Inferior parietal cortex (tissue), 1 donor: ENCODE data around the gene SLC22A23.

Experiments used
- DNase-seq: peaks from one replicate; pipeline ENCODE4 v3.0.0-alpha.2; 2016; ENCODE audit errors: extremely low spot score

SLC22A23 gene

DNA sequence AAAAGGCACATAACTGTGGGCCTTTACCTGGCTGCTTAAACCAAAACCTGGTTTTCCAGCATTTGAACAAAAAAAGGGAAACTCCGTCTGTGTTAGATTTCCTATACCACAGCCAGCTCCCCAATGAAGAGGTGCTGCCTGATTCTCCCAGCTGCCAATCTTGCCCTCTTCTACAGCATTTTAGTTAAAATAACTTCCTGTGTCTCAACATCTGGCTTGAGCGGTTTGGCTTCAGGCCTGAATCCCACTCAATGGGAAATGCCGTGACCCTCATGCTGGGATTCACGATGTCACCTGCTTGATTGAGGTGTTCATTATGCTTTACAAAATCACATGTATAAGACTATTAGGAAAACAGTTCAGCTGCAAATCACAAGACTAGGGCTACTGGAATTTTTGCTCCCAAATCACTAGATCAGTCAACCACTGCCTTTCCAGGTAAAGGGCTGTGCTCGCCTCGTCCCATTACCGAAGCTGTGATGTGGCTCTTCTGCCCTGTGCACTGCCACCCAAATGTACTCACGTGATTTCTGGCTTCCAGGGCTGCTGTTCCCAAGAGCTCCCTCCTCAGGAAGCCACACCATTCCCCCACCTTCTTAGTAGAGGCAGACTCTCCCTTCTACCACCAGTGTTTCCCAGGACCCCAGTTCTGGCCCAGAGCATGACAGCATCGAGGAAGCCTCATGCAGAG, 103.5 kb downstream of the SLC22A23 start:
- no peak for DNase-seq

DNA sequence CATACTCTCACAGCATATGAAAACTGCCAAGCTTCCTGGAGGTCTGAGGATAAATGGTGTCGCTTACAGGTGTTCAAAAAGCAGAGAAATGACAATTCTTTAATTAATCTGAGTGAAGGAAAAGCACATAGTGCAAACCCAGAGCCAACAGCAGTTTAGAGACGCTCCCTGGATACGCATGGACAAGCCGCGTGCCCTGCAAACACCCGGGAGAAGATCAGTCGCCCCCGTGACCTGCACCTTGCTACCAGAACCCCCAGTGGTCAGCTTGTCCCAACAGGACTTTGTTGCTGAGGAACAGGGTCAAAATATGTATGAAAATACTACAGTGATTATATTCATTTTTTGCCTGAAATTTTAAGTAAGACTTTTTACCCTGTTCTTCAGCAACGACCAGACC, 104.2 kb downstream of the SLC22A23 start:
- no peak for DNase-seq

GRCh38 chr6:3351829-3352524, 104.9 kb downstream of the SLC22A23 start:
- no peak for DNase-seq

GRCh38 chr6:3351105-3351676, 105.7 kb downstream of the SLC22A23 start:
- no peak for DNase-seq

DNA sequence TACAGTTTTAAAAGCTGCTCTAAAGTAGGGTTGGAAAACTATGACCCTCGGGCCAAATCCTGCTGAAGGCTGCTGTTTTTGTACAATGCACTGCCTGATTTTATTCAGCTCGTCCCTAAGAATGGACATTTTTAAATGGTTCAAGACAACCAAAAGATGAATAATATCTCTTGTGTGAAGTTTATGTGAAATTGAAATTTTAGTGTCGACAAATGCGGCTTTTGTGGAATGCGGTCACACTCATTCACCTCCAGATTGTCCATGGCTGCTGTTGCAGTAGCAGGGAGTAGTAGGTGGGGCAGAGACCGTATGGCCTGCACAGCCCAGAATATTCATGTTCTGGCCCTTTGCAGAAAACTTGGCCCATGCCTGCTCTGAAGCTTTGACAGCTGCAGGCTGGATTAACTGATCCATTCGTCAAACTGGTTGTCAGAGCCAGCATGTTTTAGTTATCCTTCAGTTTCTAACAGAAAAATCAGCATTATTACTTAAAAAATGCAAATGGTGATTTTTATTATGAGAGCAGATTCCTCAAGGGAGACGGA, 106.5 kb downstream of the SLC22A23 start:
- DNase-seq, result no peak

DNA sequence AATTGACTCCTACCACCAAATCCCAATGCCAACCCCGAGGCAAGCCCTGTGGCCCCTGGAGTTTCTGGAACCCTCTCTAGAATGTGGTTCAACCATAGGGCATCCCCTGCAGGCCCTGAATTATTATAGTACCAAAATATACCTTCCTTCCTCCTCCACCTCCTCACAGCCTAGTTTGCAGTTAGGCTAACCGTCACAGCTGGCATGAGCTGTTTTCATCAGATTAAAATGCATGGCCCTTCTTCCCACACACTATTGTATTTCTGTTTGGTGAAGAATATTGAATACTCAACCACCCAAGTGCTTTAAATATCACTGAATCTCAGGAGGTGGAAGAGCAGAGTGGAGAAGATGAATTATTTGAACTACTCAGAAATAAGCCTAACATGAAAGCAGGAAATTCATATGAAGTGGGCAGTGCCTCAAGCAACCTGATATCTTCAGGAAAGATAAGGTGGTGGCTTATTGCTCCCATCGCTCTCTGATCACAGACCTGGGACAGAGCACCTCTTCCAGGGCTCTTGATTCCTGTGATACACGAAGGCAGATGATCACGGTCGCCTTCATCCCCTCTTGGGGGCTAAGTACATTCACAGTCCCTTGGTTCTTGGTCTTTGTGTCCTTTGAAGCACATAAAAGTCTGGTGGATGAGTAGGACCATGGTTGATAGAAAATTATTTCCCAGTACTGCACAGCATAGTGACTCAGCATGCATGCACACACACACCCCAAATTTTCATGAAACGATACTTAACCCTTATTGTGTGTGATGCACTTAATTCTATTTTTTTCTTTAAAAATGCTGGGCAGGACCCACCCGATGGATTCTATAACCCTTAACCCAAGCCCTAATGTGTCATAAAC, 107.2 kb downstream of the SLC22A23 start:
- no peak for DNase-seq

DNA sequence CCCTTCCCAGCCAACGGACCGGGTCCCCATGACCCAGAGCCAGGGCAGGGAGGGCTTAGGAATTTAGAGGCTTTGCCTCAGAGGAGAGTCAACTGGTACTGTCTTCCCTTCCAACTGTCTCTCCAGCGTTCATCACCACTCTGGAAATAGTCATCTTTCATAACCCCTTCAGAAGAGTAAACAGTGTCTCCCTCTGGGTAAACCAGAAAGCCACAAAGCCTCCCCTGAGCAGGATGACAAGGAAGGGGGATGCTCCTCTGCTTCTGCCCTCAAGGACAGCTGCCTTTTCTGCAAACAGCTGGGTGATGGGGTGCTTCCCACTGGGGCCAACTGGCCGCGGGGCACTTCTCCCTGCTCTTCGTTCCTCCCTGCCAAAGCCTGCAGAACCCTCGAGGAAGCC, 108.0 kb downstream of the SLC22A23 start:
- DNase-seq, result no peak

DNA sequence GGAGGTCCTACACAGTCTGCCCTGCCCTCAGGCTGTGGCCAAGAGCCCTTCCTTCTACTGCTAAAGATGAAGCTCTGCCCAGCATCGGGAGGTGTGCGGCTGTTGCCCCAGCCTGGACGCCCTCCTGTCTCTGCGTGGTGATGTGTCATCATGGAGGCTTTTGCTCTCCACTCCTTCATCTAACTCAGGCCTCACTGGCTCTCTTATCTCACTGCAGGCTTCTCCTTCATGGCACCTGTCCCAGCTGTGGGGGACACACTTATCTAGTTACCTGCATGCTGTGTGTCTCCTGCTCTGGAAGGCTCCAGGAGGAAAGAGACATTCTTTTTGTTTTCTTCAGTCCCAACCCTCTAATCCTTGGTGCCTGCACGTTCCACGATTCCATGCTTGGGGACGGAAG, 109.0 kb downstream of the SLC22A23 start:
- no peak for DNase-seq

DNA sequence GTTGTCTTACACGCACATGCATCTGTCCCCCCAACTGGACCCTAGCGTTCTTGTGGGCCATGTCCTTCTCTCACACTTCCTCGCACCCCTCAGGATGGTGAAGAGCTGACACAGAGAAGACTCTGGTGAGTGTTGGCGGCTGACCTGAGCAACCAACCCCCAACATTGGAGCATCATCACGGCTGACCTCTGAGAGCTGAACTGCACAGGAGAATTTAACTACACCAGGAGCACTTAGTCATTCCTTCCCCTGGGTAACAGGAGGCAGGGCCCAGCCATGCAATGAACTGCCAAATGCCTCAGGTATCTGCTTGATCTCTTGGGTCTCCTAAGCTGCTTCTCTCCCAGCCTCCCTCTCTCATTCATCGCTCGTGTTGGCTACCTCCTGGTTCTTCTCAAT, 109.6 kb downstream of the SLC22A23 start:
- no peak for DNase-seq

DNA sequence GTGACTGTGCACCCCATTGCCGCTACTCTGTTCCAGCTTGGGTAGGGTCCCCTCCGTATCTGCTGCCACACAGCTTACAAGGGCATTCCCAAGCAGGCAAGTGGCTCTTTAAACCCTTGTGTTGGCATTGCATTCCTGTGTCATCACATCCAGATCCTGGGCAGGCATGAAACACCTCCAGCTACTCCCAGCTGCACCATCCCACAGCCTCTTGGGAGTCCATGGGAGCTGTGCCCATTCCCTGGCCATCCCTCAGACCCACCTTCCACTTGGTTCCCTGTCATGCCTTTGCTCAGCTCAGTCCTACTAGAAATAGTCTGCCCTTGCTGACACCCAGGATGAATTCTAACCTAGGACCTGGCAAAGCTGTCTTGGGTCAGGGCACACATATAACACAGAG, 110.4 kb downstream of the SLC22A23 start:
- no peak for DNase-seq

DNA sequence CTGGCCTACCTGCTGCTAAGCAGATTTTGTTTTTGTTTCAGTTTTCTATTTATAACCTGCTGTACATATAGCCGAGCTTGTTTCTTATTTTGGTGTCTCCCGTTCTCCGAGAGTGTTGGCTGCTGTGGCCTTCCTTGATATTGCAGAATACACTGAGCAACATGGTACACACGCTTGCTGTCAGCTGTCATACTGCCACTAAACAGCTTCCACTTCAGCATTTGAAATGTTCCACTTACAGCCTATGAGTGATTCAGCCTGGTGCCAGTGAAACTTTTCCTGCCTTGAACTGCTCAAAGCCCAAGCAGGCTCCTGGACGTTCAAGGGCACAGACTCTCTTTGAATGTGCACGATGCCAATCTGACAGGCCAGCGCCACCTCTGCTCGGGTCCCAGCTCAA, 111.0 kb downstream of the SLC22A23 start:
- DNase-seq, result no peak

DNA sequence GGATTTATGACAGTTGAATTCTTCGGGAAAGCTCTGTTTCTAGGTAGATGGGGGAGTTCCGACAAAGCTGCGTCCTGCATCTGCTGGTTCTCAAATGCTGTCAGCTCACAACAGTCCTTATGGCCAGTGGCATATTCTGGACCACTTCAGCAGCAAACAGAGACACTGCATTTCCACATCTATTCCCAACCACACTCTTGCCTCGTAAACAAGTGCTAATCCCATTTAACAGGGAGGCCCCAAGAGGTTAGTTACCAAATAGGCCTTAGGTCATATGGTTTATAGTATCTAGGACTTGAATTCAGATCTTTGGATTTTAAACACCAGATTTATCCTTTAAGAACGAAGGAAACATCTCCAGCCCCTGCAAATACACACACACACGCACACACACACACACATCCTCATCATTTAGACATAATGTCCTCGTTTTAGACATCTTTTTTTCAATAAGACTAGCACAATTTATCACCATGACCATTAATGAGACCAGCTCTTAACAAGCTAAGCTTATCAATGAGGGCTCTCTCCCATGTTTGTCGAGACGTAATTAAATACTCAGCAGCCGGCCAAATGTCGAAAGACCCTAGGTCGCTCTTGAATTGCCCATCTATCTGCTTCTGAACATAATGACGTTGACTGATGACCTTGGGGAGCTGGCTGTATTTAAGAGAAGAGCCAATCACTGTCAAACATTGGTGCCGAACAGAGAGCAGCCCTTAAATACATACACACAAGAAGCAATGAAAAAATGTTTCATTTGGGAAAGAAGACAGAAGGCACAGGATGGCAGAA, 113.6 kb downstream of the SLC22A23 start:
- no peak for DNase-seq

DNA sequence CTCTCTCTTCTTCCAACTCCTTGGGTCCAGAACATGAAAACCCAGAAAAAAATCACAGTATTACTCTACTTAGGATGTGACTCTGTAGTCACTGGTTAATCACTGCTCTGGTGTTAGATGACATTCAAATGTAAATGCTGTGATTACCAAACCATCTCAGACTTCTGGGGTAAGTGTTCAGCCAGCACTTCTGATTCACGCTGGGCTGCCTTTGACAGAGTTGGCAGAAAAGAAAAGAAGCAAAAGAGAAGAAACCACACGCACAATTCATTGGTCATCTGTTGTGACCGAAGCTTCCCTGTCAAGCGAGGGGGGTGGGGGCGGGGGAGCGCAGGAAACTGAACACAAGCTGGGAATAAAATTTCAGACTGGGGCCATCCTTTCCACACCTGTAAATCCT, 115.4 kb downstream of the SLC22A23 start:
- DNase-seq, result no peak

GRCh38 chr6:3340894-3341293, 116.0 kb downstream of the SLC22A23 start:
- DNase-seq, result no peak

DNA sequence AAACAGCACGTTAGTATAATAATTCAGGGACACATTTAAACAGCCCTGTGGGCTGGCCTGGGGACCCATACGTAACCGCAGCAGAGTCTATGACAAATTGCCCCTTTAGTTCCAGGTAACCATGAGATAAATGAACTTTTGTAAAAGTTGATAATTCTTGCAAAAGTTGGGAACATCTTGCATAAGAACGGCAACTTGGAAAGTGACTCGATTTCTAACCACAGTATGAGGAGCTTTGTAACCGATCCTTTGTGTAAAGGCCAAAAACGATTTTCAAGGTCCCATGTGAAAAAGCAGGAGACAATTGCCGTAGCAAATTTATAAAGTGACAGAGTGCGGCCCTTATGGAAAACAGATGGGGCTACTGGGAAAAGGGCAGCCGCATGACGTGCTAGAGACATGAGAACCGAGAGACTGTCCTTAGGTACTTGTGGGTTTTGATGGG, 116.5 kb downstream of the SLC22A23 start:
- no peak for DNase-seq

DNA sequence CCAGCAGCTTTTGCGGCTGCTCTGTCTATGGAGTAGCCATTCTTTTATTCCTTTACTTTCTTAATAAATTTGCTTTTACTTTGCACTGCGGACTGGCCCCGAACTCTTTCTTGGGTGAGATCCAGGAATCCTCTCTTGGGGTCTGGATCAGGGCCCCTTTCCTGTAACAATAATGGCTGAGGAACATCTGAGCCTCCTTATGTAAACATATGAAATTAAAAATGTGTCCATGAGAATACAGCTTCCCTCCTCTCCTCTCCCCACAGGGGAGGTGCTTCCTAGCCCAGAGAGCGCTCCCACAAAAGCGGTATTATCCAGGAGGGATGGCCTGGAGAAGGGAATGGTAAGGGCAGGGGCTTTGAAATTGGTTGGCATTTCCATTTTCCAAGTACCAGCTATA, 117.0 kb downstream of the SLC22A23 start:
- DNase-seq, result no peak

DNA sequence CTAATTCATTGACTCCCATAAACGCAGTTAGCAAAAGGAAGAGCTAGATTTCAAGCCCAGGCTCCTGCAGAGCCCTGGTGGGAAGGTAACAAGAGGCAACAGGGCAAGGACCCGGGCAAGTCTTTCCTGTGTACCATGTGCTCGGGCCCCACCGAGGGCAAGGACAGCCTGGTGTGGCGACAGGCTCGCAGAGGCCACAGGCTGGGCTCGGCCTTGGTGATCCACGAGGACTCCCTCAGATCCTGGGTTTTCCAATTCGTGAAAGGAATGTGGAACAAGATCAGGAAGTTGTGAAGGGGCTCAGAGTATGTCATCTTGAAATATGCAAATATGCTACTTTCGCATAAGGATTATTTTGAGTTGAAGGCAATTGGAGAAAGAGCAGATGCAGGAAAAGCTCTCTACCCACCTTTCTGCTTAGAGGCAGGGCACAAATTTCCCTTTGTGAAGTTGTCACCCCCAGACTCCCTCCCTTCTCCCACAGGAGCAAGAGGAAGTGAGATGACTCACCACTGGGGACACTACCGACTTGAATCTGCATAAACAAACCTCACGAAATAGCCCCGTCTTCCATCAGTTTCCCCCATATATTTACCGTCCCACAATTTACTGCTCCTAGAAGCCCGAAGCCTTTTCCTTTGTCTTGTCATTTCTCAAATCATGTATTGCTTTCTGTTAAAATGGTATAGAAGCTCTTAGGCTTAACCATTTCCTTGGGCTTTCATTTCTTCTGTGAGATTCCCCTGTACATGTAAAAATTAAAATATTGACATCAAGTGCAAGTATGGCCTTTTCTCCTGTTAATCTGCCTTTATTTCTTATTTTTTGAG, 119.1 kb downstream of the SLC22A23 start:
- DNase-seq, result no peak

GRCh38 chr6:3336859-3337515, 119.9 kb downstream of the SLC22A23 start:
- DNase-seq, result no peak

DNA sequence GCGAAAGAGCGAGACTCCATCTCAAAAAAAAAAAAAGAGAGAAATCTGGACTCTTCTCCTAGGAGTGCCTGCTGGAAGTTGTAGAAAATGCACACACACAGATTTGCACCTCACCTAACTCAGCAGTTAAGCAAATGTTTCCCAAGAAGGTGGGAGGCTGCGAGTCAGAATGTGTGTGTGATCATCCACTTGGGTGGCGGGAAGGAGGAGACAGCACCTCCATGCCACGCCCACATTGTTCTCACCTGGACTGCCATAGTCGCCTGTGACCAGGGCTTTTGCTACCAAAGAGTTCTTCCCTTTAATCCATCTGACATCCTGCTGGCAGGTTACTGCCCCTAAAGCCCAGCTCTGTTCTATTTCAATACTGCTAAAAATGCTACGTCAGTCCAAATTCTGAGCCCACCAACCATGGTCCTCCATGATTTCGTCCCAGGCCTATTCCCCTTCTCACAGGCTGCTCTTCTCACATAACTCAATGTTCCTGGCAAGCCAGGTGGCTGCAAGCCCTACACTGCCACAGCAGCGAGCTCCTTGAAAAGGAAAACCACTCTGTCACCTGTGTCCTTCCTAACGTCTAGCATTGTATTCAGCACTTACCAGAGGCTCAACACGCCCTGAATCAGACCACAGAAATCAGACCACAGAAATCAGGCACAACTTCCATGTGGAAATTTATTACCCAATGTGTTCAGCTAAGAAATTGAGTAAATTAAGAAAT, 120.6 kb downstream of the SLC22A23 start:
- DNase-seq, result no peak
